Spleen (tissue), 7 donors: ENCODE data around the gene NRARP.
A peak's percentile ranks its signal among the peaks of the same experiment; 100 is the strongest.

Source experiments
- POLR2A ChIP-seq, 3 donors: fragments of 450-650 bp; IDR thresholded peaks; one replicate each; pipeline ENCODE4 v1.5.1; 2017; ENCODE audit warnings: antibody characterized with exemption in 3 of 3, mild to moderate bottlenecking in 1 of 3
- POLR2AphosphoS5 ChIP-seq, 3 donors: sonication (generic); formaldehyde crosslinking; IDR thresholded peaks; one replicate each; pipeline ENCODE4 v1.5.1; 2017; ENCODE audit warnings: antibody characterized with exemption in 3 of 3
- TF ChIP-seq, protein P1 (sequence below), 11 experiments: fragments of 200-600 bp in 7 of 11; fragments of 450-650 bp in 4 of 11; sonication (generic) in 4 of 11; IDR thresholded peaks in 8 of 11; conservative IDR thresholded peaks in 3 of 11; 1 replicate in 7 of 11; 2 replicates in 4 of 11; pipeline versions ENCODE4 v1.4.0 to v1.8.0; 2016 to 2021; ENCODE audit warnings: antibody characterized with exemption in 11 of 11, inconsistent platforms in 4 of 11, mild to moderate bottlenecking in 1 of 11
- donor health status: DM: no; HTN: no; CAD: no; lungs with moderate emphysema.
- donor health status: DM: no; HTN: no; CAD: no.
- donor health status: DM: no; HTN: no; CAD: no.

DNA sequence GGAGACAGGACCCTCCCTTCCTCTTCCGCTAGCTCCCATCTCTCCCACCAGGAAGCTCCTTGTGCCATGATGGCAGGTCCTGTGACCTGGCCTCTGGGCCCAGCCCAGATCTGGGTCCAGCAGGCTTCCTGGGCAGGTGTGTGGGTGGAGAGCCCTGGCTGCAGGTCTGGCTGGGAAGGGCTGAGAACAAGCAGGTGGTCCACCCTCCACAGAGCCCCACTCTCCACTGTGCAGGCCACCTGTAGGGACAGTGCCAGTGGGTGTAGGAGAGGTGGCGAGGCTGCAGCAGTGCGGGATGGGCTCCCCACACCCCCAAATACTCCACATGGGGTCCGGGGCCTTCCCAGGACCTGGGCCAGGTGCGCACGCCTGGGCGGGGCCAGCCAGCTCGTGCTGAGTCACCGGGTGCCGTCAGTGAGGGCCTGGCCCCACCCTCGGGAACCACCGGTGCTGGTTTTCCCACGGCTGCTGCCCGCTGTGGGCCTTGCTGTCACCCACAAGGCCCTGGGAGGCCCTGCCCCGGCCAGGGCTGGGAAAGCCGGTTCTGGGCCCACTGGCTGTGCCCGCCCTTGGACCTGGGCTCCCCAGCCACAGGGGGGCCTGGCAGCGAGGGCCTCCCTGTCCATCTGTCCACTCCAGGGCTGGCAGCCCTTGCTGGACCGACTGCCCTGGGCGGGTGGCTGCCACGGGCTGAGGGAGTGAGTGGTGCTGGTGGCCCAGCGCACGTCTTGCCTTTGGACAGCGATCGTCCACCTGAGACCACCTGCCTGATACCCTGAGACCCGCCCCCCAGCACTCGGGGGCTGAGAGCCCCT is 9.3 kb upstream of the NRARP start:
- TF ChIP-seq, protein P1, sequence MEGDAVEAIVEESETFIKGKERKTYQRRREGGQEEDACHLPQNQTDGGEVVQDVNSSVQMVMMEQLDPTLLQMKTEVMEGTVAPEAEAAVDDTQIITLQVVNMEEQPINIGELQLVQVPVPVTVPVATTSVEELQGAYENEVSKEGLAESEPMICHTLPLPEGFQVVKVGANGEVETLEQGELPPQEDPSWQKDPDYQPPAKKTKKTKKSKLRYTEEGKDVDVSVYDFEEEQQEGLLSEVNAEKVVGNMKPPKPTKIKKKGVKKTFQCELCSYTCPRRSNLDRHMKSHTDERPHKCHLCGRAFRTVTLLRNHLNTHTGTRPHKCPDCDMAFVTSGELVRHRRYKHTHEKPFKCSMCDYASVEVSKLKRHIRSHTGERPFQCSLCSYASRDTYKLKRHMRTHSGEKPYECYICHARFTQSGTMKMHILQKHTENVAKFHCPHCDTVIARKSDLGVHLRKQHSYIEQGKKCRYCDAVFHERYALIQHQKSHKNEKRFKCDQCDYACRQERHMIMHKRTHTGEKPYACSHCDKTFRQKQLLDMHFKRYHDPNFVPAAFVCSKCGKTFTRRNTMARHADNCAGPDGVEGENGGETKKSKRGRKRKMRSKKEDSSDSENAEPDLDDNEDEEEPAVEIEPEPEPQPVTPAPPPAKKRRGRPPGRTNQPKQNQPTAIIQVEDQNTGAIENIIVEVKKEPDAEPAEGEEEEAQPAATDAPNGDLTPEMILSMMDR (IDR thresholded peaks at IDR 0.05 in 8 of 11, conservative IDR thresholded peaks at IDR 0.05 in 3 of 11) = no peak
- no peak for TF ChIP-seq POLR2A (IDR thresholded peaks at IDR 0.05)
- peak in 1 of 3 donors; percentile 10 for TF ChIP-seq POLR2AphosphoS5 (IDR thresholded peaks at IDR 0.05)
